H1 (cell line): ENCODE results near the gene SMIM8. TPM values are rescaled to one million over a fixed set of nuclear protein-coding genes. Genes with fewer than 3 reads are reported as not detected.

Source experiments
- CTCF ChIA-PET: fragments of 300-600 bp; sonication (Branson Sonifier 250); formaldehyde crosslinking; loops from one replicate; lab custom pipeline; 2021; ENCODE audit not compliant: partially characterized antibody; lab: Charles Lee
- POLR2A ChIA-PET: fragments of 300-600 bp; sonication (Branson Sonifier 250); formaldehyde crosslinking; loops from one replicate; lab custom pipeline; 2021; ENCODE audit warnings: inconsistent platforms; ENCODE audit not compliant: partially characterized antibody; lab: Charles Lee
- DNase-seq, 2 experiments: peaks; one replicate each; pipeline versions ENCODE4 v3.0.0 to v3.0.0-alpha.2; 2010 to 2022; ENCODE audit warnings: low spot score in 2 of 2, low read depth in 1 of 2, mixed read lengths in 1 of 2
- FAIRE-seq: peaks from 2 replicates; lab custom pipeline; 2011; peaks lifted over from hg19 to GRCh38; lab: Jason Lieb, UNC
- H2AFZ ChIP-seq: 2 replicates; pipeline ENCODE4 v1.8.1; 2012; ENCODE audit warnings: low read length, inconsistent platforms
- H2AK5ac ChIP-seq: 2 replicates; pipeline ENCODE4 v1.6.1; 2013; ENCODE audit warnings: low read depth, low read length
- H2BK120ac ChIP-seq: replicated peaks from 2 replicates; pipeline ENCODE3; 2013; ENCODE audit warnings: low read depth, low read length, inconsistent platforms
- H2BK12ac ChIP-seq: 2 replicates; pipeline ENCODE4 v1.6.1; 2013; ENCODE audit warnings: low read depth, low read length
- H2BK15ac ChIP-seq: 2 replicates; pipeline ENCODE4 v1.6.1; 2013; ENCODE audit warnings: low read length
- H2BK20ac ChIP-seq: 2 replicates; pipeline ENCODE4 v1.6.1; 2013; ENCODE audit warnings: low read length
- H2BK5ac ChIP-seq: 2 replicates; pipeline ENCODE4 v1.6.1; 2013; ENCODE audit warnings: low read depth, low read length
- H3K14ac ChIP-seq: 2 replicates; pipeline ENCODE4 v1.6.1; 2013; ENCODE audit warnings: inconsistent platforms; ENCODE audit not compliant: insufficient read length
- H3K18ac ChIP-seq: 2 replicates; pipeline ENCODE4 v1.6.1; 2013; ENCODE audit warnings: low read length; ENCODE audit errors: extremely low read depth
- H3K23ac ChIP-seq: 2 replicates; pipeline ENCODE4 v1.6.1; 2013; ENCODE audit warnings: inconsistent platforms; ENCODE audit not compliant: insufficient read length
- H3K23me2 ChIP-seq: 2 replicates; pipeline ENCODE4 v1.6.1; 2013; ENCODE audit warnings: low read depth, low read length
- H3K27ac ChIP-seq: 2 replicates; pipeline ENCODE4 v1.6.1; 2011; ENCODE audit warnings: low read depth, low read length, inconsistent platforms
- H3K27me3 ChIP-seq, 4 experiments: replicated peaks in 1 of 4; 1 replicate in 1 of 4; 2 replicates in 3 of 4; pipeline versions ENCODE4 v1.6.1 to v1.8.1; 2011 to 2013; ENCODE audit warnings: low read length in 3 of 4, mild to moderate bottlenecking in 3 of 4, inconsistent platforms in 2 of 4, mixed read lengths in 2 of 4, moderate library complexity in 1 of 4; ENCODE audit not compliant: control insufficient read depth in 3 of 4, insufficient read depth in 3 of 4; ENCODE audit errors: extremely low read depth in 1 of 4
- H3K36me3 ChIP-seq, 4 experiments: 2 replicates each; pipeline versions ENCODE4 v1.6.1 to v1.8.1; 2011 to 2013; ENCODE audit warnings: mild to moderate bottlenecking in 4 of 4, low read length in 3 of 4, moderate library complexity in 2 of 4, control low read depth in 1 of 4, inconsistent platforms in 1 of 4; ENCODE audit not compliant: insufficient read depth in 4 of 4, control insufficient read depth in 2 of 4
- H3K4ac ChIP-seq: replicated peaks from 2 replicates; pipeline ENCODE3; 2013; ENCODE audit warnings: low read length, low read depth, mixed read lengths, inconsistent platforms; ENCODE audit not compliant: insufficient read length
- H3K4me1 ChIP-seq, 4 experiments: replicated peaks in 1 of 4; 1 replicate in 1 of 4; 2 replicates in 3 of 4; pipeline versions ENCODE4 v1.6.1 to v1.8.1; 2011 to 2013; ENCODE audit warnings: low read length in 3 of 4, inconsistent platforms in 2 of 4, mixed read lengths in 1 of 4; ENCODE audit not compliant: insufficient read depth in 4 of 4, control insufficient read depth in 3 of 4
- H3K4me2 ChIP-seq, 2 experiments: 2 replicates each; pipeline versions ENCODE4 v1.6.1 to v1.8.1; 2011 to 2013; ENCODE audit warnings: low read depth in 2 of 2, low read length in 2 of 2, control low read depth in 1 of 2, inconsistent platforms in 1 of 2, mild to moderate bottlenecking in 1 of 2; ENCODE audit not compliant: insufficient read depth in 1 of 2
- H3K4me3 ChIP-seq, 4 experiments: fragments of 200-600, 300-600 bp in 1 of 4; sonication (generic), shearing (Covaris generic), sonication (Bioruptor Twin) in 1 of 4; 2 replicates each; pipeline versions ENCODE4 v1.5.1 to v1.8.1; 2011 to 2016; ENCODE audit warnings: low read length in 4 of 4, low read depth in 3 of 4, control low read depth in 2 of 4, inconsistent platforms in 2 of 4, mild to moderate bottlenecking in 2 of 4, mixed read lengths in 1 of 4, moderate library complexity in 1 of 4; ENCODE audit not compliant: insufficient read depth in 2 of 4; ENCODE audit errors: extremely low read depth in 1 of 4
- H3K56ac ChIP-seq: replicated peaks from 2 replicates; pipeline ENCODE3; 2013; ENCODE audit warnings: low read depth, mild to moderate bottlenecking, mixed read lengths, low read length, inconsistent platforms; ENCODE audit not compliant: insufficient read length
- H3K79me1 ChIP-seq: 2 replicates; pipeline ENCODE4 v1.6.1; 2013; ENCODE audit warnings: low read depth, low read length, control low read depth
- H3K79me2 ChIP-seq, 2 experiments: 2 replicates each; pipeline versions ENCODE4 v1.6.1 to v1.8.1; 2012 to 2013; ENCODE audit warnings: low read length in 2 of 2, mild to moderate bottlenecking in 2 of 2, inconsistent platforms in 1 of 2; ENCODE audit not compliant: insufficient read depth in 2 of 2, control insufficient read depth in 1 of 2
- H3K9ac ChIP-seq, 4 experiments: replicated peaks in 1 of 4; 1 replicate in 1 of 4; 2 replicates in 3 of 4; pipeline versions ENCODE4 v1.6.1 to v1.8.1; 2011 to 2013; ENCODE audit warnings: low read depth in 3 of 4, low read length in 3 of 4, control low read depth in 2 of 4, mild to moderate bottlenecking in 2 of 4, moderate library complexity in 2 of 4, inconsistent platforms in 1 of 4; ENCODE audit errors: extremely low read depth in 1 of 4
- H3K9me3 ChIP-seq, 2 experiments: 2 replicates each; pipeline versions ENCODE4 v1.6.1 to v1.8.1; 2012 to 2013; ENCODE audit warnings: mild to moderate bottlenecking in 2 of 2, moderate library complexity in 2 of 2, control low read depth in 1 of 2, inconsistent platforms in 1 of 2, low read depth in 1 of 2, low read length in 1 of 2, mixed read lengths in 1 of 2; ENCODE audit not compliant: insufficient read depth in 2 of 2
- H4K20me1 ChIP-seq, 2 experiments: replicated peaks in 1 of 2; 2 replicates each; pipeline versions ENCODE3 to v1.8.1; 2011 to 2013; ENCODE audit warnings: inconsistent platforms in 2 of 2, low read length in 2 of 2, mild to moderate bottlenecking in 1 of 2; ENCODE audit not compliant: insufficient read depth in 2 of 2, control insufficient read depth in 1 of 2
- H4K5ac ChIP-seq: 2 replicates; pipeline ENCODE4 v1.6.1; 2013; ENCODE audit warnings: low read length, low read depth, mixed read lengths, inconsistent platforms; ENCODE audit not compliant: insufficient read length
- H4K8ac ChIP-seq: 2 replicates; pipeline ENCODE4 v1.8.0; 2013; ENCODE audit warnings: mild to moderate bottlenecking, moderate library complexity, low read length, inconsistent platforms; ENCODE audit not compliant: insufficient read depth; ENCODE audit errors: extremely low read depth
- H4K91ac ChIP-seq: replicated peaks from 2 replicates; pipeline ENCODE3; 2013; ENCODE audit warnings: low read length, mixed read lengths, inconsistent platforms; ENCODE audit not compliant: insufficient read length
- SP2 ChIP-seq: IDR thresholded peaks from 2 replicates; pipeline ENCODE4 v1.6.1; 2012; ENCODE audit warnings: mild to moderate bottlenecking, low read length, inconsistent platforms
- WGBS, 2 experiments: shearing (Covaris generic) in 1 of 2; methylation state at CpG; one replicate each; pipeline versions ENCODE4 v1.1.6 to v1.1.7; 2013 to 2015; ENCODE audit warnings: low lambda C conversion rate in 2 of 2, mixed read lengths in 2 of 2, inconsistent platforms in 1 of 2, low coverage in 1 of 2, missing lambda C conversion rate in 1 of 2; ENCODE audit not compliant: insufficient replicate concordance in 2 of 2, insufficient coverage in 1 of 2, insufficient read length in 1 of 2; ENCODE audit errors: extremely low coverage in 1 of 2, missing lambda C conversion rate in 1 of 2; 5-methylcytosine and 5-hydroxymethylcytosine counted together
- polyA plus RNA-seq, 7 experiments: library from polyadenylated mRNA; depleted of rRNA in 3 of 7; stranded (reverse) in 5 of 7; unstranded in 2 of 7; fragments of >200 nt in 5 of 7; fragments of 200-250 nt in 2 of 7; gene quantifications; 1 replicate in 5 of 7; 2 replicates in 1 of 7; 4 replicates in 1 of 7; pipeline versions ENCODE4 v1.2.1 to v1.2.3, GENCODE V29; 2011 to 2013; ENCODE audit warnings: missing spikeins in 2 of 7, mixed read lengths in 2 of 7
- total RNA-seq: library from RNA; stranded (reverse); fragmentation: NEBNext Ultra II Directional; extraction: Animal tissue kit (Norgen Biotek cat#: 25700); gene quantifications from 2 replicates; pipeline ENCODE4 v1.2.1, GENCODE V29; 2021

The SMIM8 gene
- total and polyA plus RNA-seq, 2 of the 8 experiments (the other 6 are each of a cell fraction or from before 2014, with no cell fraction given): 3.0 to 10.7 TPM

DNA sequence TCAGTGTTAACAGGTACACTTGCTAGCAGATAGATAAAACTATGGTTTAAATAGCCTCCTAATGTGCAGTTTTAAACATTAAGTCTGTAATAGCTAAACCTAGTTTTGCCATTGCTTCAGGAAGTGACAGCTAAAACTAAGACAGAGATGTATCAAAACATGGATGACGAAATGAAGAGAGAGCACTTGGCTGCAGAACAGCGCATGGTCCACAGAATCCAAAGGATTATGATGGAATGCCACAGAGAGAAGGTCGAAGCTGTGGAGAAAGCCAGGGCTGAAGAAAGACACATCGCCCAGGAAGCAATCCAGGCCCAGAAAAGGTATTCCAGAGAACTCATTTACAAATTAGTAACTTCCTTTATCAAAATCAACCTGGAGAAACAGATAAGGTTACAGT, 33.8 kb downstream of the SMIM8 start:
- 88% methylated on average over 4 of the region's 4 CpGs; no CpG with 5 or more reads in 1 of the 2 experiments for WGBS, 2 experiments
- CTCF ChIA-PET: interaction anchor here (1.0 to 2.2 kb wide), 2 partner anchors 11 to 34 kb away, joined by 3 to 8 read pairs; partner anchors contain the start of gene SMIM8
- TF ChIP-seq SP2: no peak

More for the DNA sequence above, 33.8 kb downstream of the SMIM8 start:
- no peak overlapping the region for H2BK20ac ChIP-seq
- no peak overlapping the region for H2BK5ac ChIP-seq
- no peak overlapping the region for H2AFZ ChIP-seq
- H4K5ac ChIP-seq: no peak overlapping the region
- H3K9ac ChIP-seq: no peak overlapping the region
- no peak overlapping the region for H2BK12ac ChIP-seq
- H3K18ac ChIP-seq: no peak overlapping the region
- no peak for DNase-seq
- no peak overlapping the region for H2AK5ac ChIP-seq
- no peaks in the 10 kb centered on the region for H4K20me1 ChIP-seq
- H3K4me3 ChIP-seq: no peak overlapping the region
- H2BK120ac ChIP-seq: no peak overlapping the region
- no peaks in the 10 kb centered on the region for H3K4me1 ChIP-seq
- H4K91ac ChIP-seq: no peak overlapping the region
- H3K79me1 ChIP-seq: no peaks in the 10 kb centered on the region
- no peak overlapping the region for H3K4me2 ChIP-seq
- H3K4ac ChIP-seq: no peak overlapping the region
- no peak overlapping the region for H3K14ac ChIP-seq
- H3K27ac ChIP-seq: no peak overlapping the region
- no peak overlapping the region for H2BK15ac ChIP-seq
- H3K23me2 ChIP-seq: no peaks in the 10 kb centered on the region
- H3K36me3 ChIP-seq: no peaks in the 10 kb centered on the region
- no peaks in the 10 kb centered on the region for H3K27me3 ChIP-seq
- POLR2A ChIA-PET: no interaction called here
- H3K23ac ChIP-seq: no peak overlapping the region
- H3K79me2 ChIP-seq: no peaks in the 10 kb centered on the region
- H4K8ac ChIP-seq: no peak overlapping the region
- no peak overlapping the region for H3K56ac ChIP-seq
- no peak for FAIRE-seq
- H3K9me3 ChIP-seq: no peaks in the 10 kb centered on the region
